Measurements from ENCODE around the gene PROB1.
"Not testable (repeated sequence)": the region's sequence is repeated elsewhere in the genome, so short reads cannot be mapped to it uniquely, and the experiment has no call there.

PROB1 gene

GRCh38 chr5:139393497-139394122 lies 1.3 kb downstream of the PROB1 start:
- DNase-seq (ENCODE audit: low read depth in 2 of 2), result no peak

GRCh38 chr5:139392678-139393496 lies 2.0 kb downstream of the PROB1 start:
- peak; percentile 85 to 86 for DNase-seq (ENCODE audit: low read depth in 2 of 2)

GRCh38 chr5:139392324-139392677 lies 2.6 kb downstream of the PROB1 start:
- no peak for DNase-seq (ENCODE audit: low read depth in 2 of 2)

- no peak for DNase-seq (ENCODE audit: low read depth in 2 of 2)
Measured at GRCh38 chr5:139391570-139392323, 3.2 kb downstream of the PROB1 start.

GRCh38 chr5:139390639-139391569 lies 4.0 kb downstream of the PROB1 start:
- no peak for DNase-seq (ENCODE audit: low read depth in 2 of 2)

- DNase-seq (ENCODE audit: low read depth in 2 of 2), result peak; percentile 60 to 63
Measured at GRCh38 chr5:139389701-139390638, 4.9 kb downstream of the PROB1 start, which contains the start of gene MZB1. TSS of gene MZB1 (minus strand) at chr5:139389913. CDS start at chr5:139389856, 57 bp downstream.

- no peak for DNase-seq (ENCODE audit: low read depth in 2 of 2)
Measured at GRCh38 chr5:139388198-139388821, 6.6 kb downstream of the PROB1 start.

GRCh38 chr5:139387611-139388197 lies 7.2 kb downstream of the PROB1 start:
- DNase-seq (ENCODE audit: low read depth in 2 of 2), result no peak

GRCh38 chr5:139386956-139387355 lies 7.9 kb downstream of the PROB1 start:
- not testable (repeated sequence) for DNase-seq (ENCODE audit: low read depth in 2 of 2)

- DNase-seq (ENCODE audit: low read depth in 2 of 2), result no peak
Measured at GRCh38 chr5:139386050-139386438, 8.9 kb downstream of the PROB1 start.

- DNase-seq (ENCODE audit: low read depth in 2 of 2), result peak in 1 of 2 donors; percentile 26
Measured at GRCh38 chr5:139385061-139386049, 9.5 kb downstream of the PROB1 start.

GRCh38 chr5:139384591-139385051 lies 10.3 kb downstream of the PROB1 start:
- no peak for DNase-seq (ENCODE audit: low read depth in 2 of 2)

GRCh38 chr5:139383993-139384590 lies 10.8 kb downstream of the PROB1 start:
- no peak for DNase-seq (ENCODE audit: low read depth in 2 of 2)

- DNase-seq (ENCODE audit: low read depth in 2 of 2), result no peak
Measured at GRCh38 chr5:139383275-139383992, 11.5 kb downstream of the PROB1 start, which contains the start of gene SLC23A1. TSS of gene SLC23A1 (minus strand) at chr5:139383297. CDS start at chr5:139383253, 44 bp downstream.

- no peak for DNase-seq (ENCODE audit: low read depth in 2 of 2)
Measured at GRCh38 chr5:139382807-139383206, 12.1 kb downstream of the PROB1 start.

- DNase-seq (ENCODE audit: low read depth in 2 of 2), result no peak
Measured at GRCh38 chr5:139381837-139382761, 12.8 kb downstream of the PROB1 start.
